ENCODE measurements around the gene CDKN1C.

- TF ChIP-seq FOXP2 (optimal IDR thresholded peaks at IDR 0.05; ENCODE audit: borderline replicate concordance, extremely low read depth, extremely low read length, insufficient read depth) = no peak
- TF ChIP-seq REST (IDR thresholded peaks at IDR 0.05; ENCODE audit: insufficient read depth in 1 of 2, low read depth in 2 of 2, low read length in 2 of 2) = no peak
- TF ChIP-seq POLR2AphosphoS5 (IDR thresholded peaks at IDR 0.05; ENCODE audit: low read depth, low read length) = no peak
- no peak for TF ChIP-seq SIN3A (IDR thresholded peaks at IDR 0.05; ENCODE audit: borderline replicate concordance, insufficient read depth, low read length)
Measured at GRCh38 chr11:2911088-2911784, 25.7 kb upstream of the CDKN1C start.
